Epithelial cell of umbilical artery (primary cell): ENCODE measurements around the gene SLC22A3. TPM values are rescaled to one million over a fixed set of nuclear protein-coding genes. Genes with fewer than 3 reads are reported as not detected.

Experiments used
- total RNA-seq: library from RNA; depleted of rRNA; stranded (reverse); fragments of >200 nt; gene quantifications from 2 replicates; pipeline ENCODE4 v1.2.3, GENCODE V29; 2014

The SLC22A3 gene, protein sequence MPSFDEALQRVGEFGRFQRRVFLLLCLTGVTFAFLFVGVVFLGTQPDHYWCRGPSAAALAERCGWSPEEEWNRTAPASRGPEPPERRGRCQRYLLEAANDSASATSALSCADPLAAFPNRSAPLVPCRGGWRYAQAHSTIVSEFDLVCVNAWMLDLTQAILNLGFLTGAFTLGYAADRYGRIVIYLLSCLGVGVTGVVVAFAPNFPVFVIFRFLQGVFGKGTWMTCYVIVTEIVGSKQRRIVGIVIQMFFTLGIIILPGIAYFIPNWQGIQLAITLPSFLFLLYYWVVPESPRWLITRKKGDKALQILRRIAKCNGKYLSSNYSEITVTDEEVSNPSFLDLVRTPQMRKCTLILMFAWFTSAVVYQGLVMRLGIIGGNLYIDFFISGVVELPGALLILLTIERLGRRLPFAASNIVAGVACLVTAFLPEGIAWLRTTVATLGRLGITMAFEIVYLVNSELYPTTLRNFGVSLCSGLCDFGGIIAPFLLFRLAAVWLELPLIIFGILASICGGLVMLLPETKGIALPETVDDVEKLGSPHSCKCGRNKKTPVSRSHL
- total RNA-seq: 0.32 and 0.61 TPM in 2 replicates

DNA sequence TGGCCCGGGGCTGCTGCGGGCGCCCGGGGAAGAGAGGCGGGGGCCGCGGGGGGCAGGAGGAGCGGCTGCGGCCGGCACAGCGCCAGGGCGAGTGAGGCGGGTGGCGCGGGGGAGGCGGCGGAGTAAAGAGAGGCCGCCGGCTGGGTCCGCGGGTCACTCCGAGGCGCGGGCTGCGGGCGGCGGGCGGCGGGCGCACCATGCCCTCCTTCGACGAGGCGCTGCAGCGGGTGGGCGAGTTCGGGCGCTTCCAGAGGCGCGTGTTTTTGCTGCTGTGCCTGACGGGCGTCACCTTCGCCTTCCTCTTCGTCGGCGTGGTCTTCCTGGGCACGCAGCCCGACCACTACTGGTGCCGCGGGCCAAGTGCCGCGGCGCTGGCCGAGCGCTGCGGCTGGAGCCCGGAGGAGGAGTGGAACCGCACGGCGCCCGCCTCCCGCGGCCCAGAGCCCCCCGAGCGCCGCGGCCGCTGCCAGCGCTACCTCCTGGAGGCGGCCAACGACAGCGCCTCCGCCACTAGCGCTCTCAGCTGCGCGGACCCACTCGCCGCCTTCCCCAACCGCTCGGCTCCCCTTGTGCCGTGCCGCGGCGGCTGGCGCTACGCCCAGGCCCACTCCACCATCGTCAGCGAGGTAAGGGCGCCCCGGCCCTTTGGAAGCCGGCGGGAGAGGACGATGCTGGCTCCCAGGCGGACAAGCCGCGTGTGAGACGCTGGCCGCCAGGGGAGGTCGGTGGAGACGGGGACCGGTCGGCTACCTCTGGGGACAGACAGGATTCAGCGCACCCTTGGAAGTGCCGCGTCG, at the start of gene SLC22A3:
Gene SLC22A3, plus strand, starts transcription at position 156 of the 797 bp plus-strand sequence. Its CDS starts 42 bp downstream, at position 198.

Other genes starting within 250 kb of the SLC22A3 start
- gene SLC22A1, start 226.6 kb upstream of the SLC22A3 start, total RNA-seq: under 0.01 TPM in 1 of 2 replicates, not detected in the other
- gene SLC22A2, start 89.6 kb upstream of the SLC22A3 start, total RNA-seq: not detected in 2 replicates